HepG2 (cell line): ENCODE data around the gene NOSIP. TPM values are rescaled to one million over a fixed set of nuclear protein-coding genes. Genes with fewer than 3 reads are reported as not detected.

Experiments
- CREBL2 ChIP-seq: sonication (generic); formaldehyde crosslinking; IDR thresholded peaks from 2 replicates; pipeline ENCODE4 v1.8.1; 2023; ENCODE audit warnings: missing genetic modification reagents, mild to moderate bottlenecking, borderline replicate concordance
- PLSCR1 ChIP-seq: sonication (generic); formaldehyde crosslinking; IDR thresholded peaks from 2 replicates; pipeline ENCODE4 v1.5.0; 2020; ENCODE audit warnings: missing genetic modification reagents, mild to moderate bottlenecking, borderline replicate concordance
- SNAPC5 ChIP-seq: sonication (generic); formaldehyde crosslinking; IDR thresholded peaks from 2 replicates; pipeline ENCODE4 v1.8.1; 2023; ENCODE audit warnings: mild to moderate bottlenecking, missing genetic modification reagents, borderline replicate concordance
- SOX6 ChIP-seq, 2 experiments: fragments of 450-650 bp in 1 of 2; sonication (generic) in 1 of 2; formaldehyde crosslinking in 1 of 2; IDR thresholded peaks; 2 replicates each; pipeline versions ENCODE4 v1.4.0 to v1.6.1; 2017 to 2020; ENCODE audit warnings: antibody characterized with exemption in 1 of 2, mild to moderate bottlenecking in 1 of 2, missing genetic modification reagents in 1 of 2
- SRF ChIP-seq: IDR thresholded peaks from 2 replicates; pipeline ENCODE4 v1.6.1; 2011; ENCODE audit warnings: mild to moderate bottlenecking, low read depth, low read length, moderate library complexity
- SRY ChIP-seq: sonication (generic); formaldehyde crosslinking; IDR thresholded peaks from 2 replicates; pipeline ENCODE4 v1.8.0; 2022; ENCODE audit warnings: mild to moderate bottlenecking, missing genetic modification reagents
- TCF7 ChIP-seq: sonication (generic); IDR thresholded peaks from 2 replicates; pipeline ENCODE4 v1.6.1; 2016; ENCODE audit warnings: antibody characterized with exemption, low read depth
- TFAP4 ChIP-seq: sonication (generic); IDR thresholded peaks from 2 replicates; pipeline ENCODE4 v1.6.1; 2016; ENCODE audit warnings: low read depth, borderline replicate concordance
- TRAFD1 ChIP-seq: sonication (generic); formaldehyde crosslinking; IDR thresholded peaks from 2 replicates; pipeline ENCODE4 v1.5.1; 2020; ENCODE audit warnings: missing genetic modification reagents, mild to moderate bottlenecking, borderline replicate concordance
- TRIM22 ChIP-seq: fragments of 450-650 bp; IDR thresholded peaks from 2 replicates; pipeline ENCODE4 v1.6.1; 2017
- TSC22D2 ChIP-seq: sonication (generic); formaldehyde crosslinking; IDR thresholded peaks from 2 replicates; pipeline ENCODE4 v1.5.1; 2020; ENCODE audit warnings: missing genetic modification reagents, mild to moderate bottlenecking, borderline replicate concordance
- ZNF143 ChIP-seq: sonication (generic); formaldehyde crosslinking; IDR thresholded peaks from 2 replicates; pipeline ENCODE4 v1.4.0; 2020; ENCODE audit warnings: missing genetic modification reagents
- ZNF280B ChIP-seq: sonication (generic); formaldehyde crosslinking; IDR thresholded peaks from 2 replicates; pipeline ENCODE4 v1.5.0; 2020; ENCODE audit warnings: missing genetic modification reagents, mild to moderate bottlenecking, borderline replicate concordance
- ZNF432 ChIP-seq: sonication (generic); formaldehyde crosslinking; IDR thresholded peaks from 2 replicates; pipeline ENCODE4 v1.5.0; 2020; ENCODE audit warnings: missing genetic modification reagents, mild to moderate bottlenecking, borderline replicate concordance
- ZNF703 ChIP-seq: sonication (generic); formaldehyde crosslinking; IDR thresholded peaks from 2 replicates; pipeline ENCODE4 v1.5.1; 2020; ENCODE audit warnings: missing genetic modification reagents, mild to moderate bottlenecking, moderate library complexity, borderline replicate concordance
- ZNF749 ChIP-seq: sonication (generic); formaldehyde crosslinking; IDR thresholded peaks from 2 replicates; pipeline ENCODE4 v1.8.0; 2022; ENCODE audit warnings: mild to moderate bottlenecking, missing genetic modification reagents, moderate library complexity, borderline replicate concordance
- ZNF800 ChIP-seq: sonication (generic); formaldehyde crosslinking; IDR thresholded peaks from 2 replicates; pipeline ENCODE4 v1.4.0; 2020; ENCODE audit warnings: missing genetic modification reagents
- ZSCAN30 ChIP-seq: sonication (generic); formaldehyde crosslinking; IDR thresholded peaks from 2 replicates; pipeline ENCODE4 v1.5.0; 2020; ENCODE audit warnings: mild to moderate bottlenecking, missing genetic modification reagents
- polyA plus RNA-seq, 8 experiments: library from polyadenylated mRNA; depleted of rRNA in 3 of 8; stranded (reverse) in 7 of 8; unstranded in 1 of 8; fragments of >200 nt; fragmentation: Illumina TruSeq in 4 of 8; extraction: Trizol in 4 of 8; gene quantifications; 2 replicates each; pipeline versions ENCODE4 v1.2.1 to v1.2.3, GENCODE V29; 2011 to 2016; ENCODE audit warnings: low read depth in 4 of 8, missing spikeins in 1 of 8, mixed read lengths in 1 of 8; ENCODE audit not compliant: insufficient read depth in 1 of 8
- total RNA-seq, 5 experiments: library from RNA; depleted of rRNA; stranded (reverse); fragments of >200 nt; fragmentation: Illumina TruSeq; extraction: Trizol; gene quantifications; 2 replicates each; pipeline ENCODE4 v1.2.3, GENCODE V29; 2016; ENCODE audit warnings: low read depth in 1 of 5

The NOSIP gene
- total and polyA plus RNA-seq, 2 of the 13 experiments (the other 11 are each of a cell fraction or from before 2014, with no cell fraction given) = 54.3 to 78.0 TPM

- TF ChIP-seq SOX6 (IDR thresholded peaks at IDR 0.05) (no peak), SOX6 (CRISPR knock-in tag; IDR thresholded peaks at IDR 0.05) (peak; percentile 70), SRY (no peak; the same call in none of the 2 replicates), ZNF280B (CRISPR knock-in tag) (no peak), ZNF703 (no peak), TFAP4 (peak; percentile 38; the same call in 1 of the 2 replicates), SRF (peak; percentile 85), SNAPC5 (CRISPR knock-in tag) (no peak), ZNF432 (no peak), PLSCR1 (CRISPR knock-in tag) (peak; percentile 40; the same call in 1 of the 2 replicates), TSC22D2 (CRISPR knock-in tag) (peak; percentile 62; the same call in 1 of the 2 replicates), CREBL2 (CRISPR knock-in tag) (no peak; the same call in 1 of the 2 replicates), ZNF749 (CRISPR knock-in tag) (no peak), ZNF143 (CRISPR knock-in tag) (peak; percentile 77), TCF7 (no peak; the same call in 1 of the 2 replicates), TRIM22 (no peak), ZSCAN30 (CRISPR knock-in tag) (no peak), TRAFD1 (no peak; the same call in 1 of the 2 replicates), ZNF800 (CRISPR knock-in tag) (no peak)
Observed at GRCh38 chr19:49580264-49581006, at the start of gene NOSIP (continued).
